HG03565 (cell line): ENCODE data around the gene TRDMT1.

Experiments used
- ATAC-seq: cut with Tn5 transposase; IDR thresholded peaks from one replicate; pipeline ENCODE4 v1.9.1; 2021; ENCODE audit warnings: mild to moderate bottlenecking, moderate library complexity; ENCODE audit not compliant: unreplicated experiment

The TRDMT1 gene

DNA sequence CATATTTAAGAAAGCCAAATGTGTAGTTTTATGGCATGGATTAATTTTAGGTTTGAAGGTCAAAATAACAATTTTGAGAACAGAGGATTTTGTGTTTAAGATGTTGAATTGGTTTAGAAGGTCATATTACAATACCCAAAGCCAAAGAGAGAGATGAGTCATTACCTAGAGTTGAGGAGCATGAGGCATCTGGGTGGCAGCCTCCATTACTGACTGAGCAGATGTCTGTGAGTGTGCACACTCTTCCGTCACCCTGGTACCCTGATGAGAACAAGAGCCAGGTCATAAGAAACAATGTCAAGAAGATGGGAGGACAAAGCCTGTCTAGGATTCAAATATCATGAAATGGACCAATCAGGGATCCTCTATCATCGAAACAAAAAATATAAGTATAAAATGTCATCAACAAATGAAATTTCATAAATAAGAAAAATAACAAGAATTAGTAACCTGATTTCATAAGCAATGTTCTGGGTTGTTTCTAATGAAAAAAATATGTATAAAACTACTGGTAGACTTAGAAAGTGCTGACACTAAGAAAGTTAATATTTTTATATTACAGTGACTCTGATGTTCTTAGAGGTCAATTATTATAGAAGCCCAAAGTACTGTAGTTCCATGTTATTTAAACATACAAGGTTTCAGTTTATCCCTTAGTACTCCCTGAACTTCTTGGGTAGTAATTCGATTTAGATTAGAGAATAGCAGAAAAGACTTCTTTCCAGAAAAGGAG, 91.8 kb downstream of the TRDMT1 start:
- no peak for ATAC-seq

DNA sequence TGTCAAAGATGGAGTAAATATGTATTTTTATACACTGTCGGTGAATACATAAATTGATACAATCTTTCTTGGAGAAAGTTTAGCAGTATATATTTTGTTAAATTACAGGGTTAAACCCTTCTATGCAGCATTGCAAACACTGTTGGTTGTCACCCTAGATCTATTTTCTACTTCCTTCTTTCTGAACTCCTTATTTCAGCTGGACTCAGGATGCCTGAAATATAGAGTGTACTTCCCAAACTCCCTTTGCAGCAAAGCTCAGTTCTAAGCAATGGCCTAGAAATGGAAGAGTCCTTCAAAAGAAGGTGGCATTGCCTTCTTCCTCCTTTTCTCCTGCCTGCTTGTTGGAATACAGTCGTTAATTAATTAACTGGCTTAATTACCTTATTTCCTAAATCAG, 92.4 kb downstream of the TRDMT1 start:
- ATAC-seq = no peak

DNA sequence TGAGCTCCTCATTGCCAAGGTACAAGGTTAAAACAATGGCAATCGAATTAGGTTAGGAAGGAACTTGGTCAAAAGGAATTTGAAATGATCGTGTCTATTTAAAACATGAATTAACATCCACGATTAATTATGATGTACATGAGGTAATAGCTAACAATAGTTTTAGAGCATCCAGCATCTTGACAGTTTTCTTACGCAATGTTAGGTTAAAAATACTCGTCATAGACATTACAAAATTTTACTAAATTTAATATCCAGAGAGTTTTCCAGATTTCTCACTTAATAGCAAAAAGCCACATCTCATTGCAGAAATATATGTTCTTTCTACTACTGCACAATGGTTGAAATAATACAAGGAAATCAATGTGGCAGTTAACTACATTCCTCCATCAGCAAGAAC, 94.5 kb downstream of the TRDMT1 start:
- ATAC-seq = no peak

DNA sequence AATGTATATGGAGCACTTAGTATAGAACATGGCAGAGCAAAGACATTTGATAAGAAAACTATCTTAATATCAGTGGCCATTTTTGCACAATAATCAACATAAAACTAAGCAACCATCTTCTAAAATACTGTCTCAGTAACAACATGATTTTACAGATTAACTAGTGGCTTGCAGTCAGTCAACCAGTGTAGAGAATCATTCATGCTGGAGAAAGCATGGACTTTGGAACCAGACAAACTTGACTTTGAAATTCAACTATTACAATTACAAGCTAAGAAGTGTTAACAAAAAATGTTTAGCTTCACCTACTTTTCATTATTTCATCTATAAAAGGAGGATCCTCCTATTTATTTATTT, 99.6 kb downstream of the TRDMT1 start:
- no peak for ATAC-seq

DNA sequence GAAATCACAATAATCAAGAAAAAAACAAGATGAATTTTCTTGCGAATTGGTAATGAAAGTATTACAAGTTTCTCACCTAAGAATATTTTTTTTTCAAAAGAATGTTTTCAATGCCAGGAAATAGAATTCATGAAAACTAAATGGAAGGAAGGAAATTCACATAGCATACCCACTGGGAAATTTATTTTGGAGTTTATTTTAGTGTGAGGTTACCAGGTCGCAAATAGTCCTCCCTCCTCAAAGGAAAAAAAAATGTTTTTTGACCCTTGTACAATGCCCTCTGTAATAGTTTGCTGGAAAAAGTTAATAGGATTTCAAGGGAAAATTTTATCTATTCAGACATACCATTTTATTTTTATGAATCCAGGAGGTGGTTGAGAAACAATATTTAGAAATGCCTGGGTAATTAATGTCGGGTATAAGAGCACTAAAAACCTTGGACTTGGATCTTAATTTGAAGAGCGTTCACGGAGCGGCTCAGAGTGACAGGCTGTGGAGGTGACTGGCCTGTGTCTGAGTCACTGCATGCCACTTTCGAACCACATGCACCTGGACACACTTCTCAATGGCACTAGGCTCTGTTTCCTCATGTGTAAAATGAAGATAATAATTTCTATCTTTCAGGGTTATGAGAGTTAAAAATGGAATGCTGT, 100.1 kb downstream of the TRDMT1 start:
- no peak for ATAC-seq

DNA sequence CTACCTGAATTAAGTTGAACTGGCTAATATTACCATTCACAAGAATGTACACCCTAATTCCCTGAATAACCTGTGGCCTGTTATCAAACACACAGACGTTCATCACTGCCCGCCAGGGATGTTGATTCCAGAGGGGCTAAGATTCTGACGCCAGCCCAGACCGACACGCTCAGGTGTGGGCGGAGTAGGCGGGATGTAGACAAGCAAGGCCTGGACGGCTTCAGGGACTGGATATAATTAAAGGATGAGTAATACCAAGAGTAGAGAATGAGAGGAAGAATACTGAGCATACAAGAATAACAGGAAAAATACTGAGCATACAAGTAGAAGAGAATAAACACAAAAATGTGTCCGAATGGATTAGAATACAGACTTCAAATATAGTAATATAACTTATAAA, 100.9 kb downstream of the TRDMT1 start:
- no peak for ATAC-seq

DNA sequence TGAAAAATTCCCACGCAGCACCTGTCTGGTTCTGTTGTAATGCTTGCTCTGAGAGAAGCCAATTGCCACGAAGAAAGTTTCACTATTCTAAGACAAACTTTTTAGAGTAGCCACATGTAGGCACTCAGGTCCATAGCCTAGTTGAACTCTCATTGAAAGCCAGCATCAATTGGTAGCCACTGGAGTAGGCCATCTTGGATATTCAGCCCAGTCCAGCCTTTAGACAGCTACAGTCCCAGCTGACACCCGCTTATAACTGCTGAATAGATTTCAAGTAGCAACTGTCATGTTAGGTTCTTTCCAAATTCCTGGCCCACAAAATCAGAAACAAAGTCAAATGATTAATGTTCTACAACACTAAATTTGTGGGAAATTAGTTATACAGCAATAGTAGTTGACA, 103.5 kb downstream of the TRDMT1 start:
- no peak for ATAC-seq
